GM19193 (cell line): ENCODE data around the gene RPS15.

Experiments used
- POLR2A ChIP-seq: IDR thresholded peaks from 4 replicates; pipeline ENCODE4 v1.6.1; 2011; ENCODE audit not compliant: insufficient read depth, insufficient read length; ENCODE audit errors: extremely low read depth

The RPS15 gene

DNA sequence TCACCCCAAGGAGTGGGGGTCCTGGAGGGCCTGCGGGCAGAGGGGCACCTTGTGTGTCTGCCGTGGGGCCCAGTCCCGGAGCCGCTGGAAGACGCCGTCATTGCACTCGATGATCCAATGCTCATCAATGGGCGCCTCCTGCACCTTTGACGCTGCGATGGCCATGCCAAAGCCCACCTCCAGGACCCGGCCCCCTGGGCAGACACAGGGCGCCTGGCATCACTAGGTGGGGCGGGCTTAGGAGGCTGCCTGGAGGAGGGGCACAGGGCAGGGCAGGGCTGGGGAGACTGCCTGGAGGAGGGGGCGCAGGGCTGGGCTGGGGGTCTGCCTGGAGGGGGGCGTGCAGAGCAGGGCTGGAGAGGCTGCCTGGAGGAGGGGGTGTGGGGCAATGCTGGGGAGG, 38.5 kb upstream of the RPS15 start:
- no peak for TF ChIP-seq POLR2A

DNA sequence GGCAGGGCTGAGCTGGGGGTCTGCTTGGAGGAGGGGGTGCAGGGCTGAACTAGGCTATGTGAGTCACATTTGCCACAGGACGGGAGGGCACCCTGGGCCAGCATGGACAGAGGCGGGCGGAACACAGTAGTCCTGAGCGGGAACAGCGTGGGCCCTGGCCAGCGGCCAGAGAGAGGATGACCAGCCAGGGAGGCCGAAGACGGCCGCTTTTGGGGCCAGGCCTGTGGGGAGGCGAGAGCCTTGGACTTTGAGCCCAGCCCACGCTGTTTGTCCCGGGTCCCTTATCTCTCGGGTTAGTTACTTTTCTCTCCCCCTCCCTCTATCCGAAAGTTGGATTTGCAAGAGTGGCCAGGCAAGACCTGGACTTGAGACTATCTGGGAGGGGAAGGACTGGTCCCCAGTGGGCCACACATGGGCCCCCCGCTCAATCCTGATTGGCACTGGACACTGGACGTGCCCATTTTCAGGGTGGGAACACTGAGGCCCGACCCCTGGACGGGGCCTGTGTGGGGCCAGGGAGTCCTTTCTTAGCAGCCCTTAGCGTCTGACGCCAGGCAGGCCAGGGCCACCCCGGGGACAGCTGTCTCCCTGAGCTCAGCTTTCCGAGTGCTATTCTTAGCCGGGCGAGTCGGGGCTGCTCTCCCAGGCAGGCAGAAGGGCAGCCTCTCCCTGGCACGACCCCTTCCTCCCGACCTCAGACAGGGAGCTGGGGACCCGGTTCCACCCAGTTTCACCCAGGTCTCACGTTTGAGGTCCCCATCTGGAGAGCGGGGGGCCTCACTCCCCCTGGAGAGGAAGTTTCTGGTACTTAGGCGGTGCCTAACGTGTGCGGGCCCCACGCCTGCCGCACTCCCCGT, 37.7 kb upstream of the RPS15 start:
- TF ChIP-seq POLR2A, result no peak

GRCh38 chr19:1401138-1401888, 36.9 kb upstream of the RPS15 start, which contains the start of gene GAMT:
Gene GAMT (minus strand): TSS chr19:1401542. CDS start chr19:1401476, 66 bp downstream.
- peak; percentile 64 for TF ChIP-seq POLR2A

DNA sequence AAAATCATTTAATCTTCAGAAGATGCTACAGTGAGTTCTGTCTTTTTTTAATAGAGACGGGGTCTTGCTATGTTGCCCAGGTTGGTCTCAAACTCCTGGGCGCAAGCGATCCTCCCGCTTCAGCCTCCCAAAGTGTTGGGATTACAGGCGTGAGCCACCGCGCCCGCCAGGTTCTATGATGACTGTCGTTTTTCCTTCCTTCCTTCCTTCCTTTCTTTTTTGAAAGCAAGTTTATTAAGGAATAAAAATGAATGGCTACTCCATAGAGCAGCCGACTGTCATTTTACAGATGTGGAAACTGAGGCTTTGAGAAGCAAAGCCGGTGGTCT, 36.3 kb upstream of the RPS15 start:
- no peak for TF ChIP-seq POLR2A

DNA sequence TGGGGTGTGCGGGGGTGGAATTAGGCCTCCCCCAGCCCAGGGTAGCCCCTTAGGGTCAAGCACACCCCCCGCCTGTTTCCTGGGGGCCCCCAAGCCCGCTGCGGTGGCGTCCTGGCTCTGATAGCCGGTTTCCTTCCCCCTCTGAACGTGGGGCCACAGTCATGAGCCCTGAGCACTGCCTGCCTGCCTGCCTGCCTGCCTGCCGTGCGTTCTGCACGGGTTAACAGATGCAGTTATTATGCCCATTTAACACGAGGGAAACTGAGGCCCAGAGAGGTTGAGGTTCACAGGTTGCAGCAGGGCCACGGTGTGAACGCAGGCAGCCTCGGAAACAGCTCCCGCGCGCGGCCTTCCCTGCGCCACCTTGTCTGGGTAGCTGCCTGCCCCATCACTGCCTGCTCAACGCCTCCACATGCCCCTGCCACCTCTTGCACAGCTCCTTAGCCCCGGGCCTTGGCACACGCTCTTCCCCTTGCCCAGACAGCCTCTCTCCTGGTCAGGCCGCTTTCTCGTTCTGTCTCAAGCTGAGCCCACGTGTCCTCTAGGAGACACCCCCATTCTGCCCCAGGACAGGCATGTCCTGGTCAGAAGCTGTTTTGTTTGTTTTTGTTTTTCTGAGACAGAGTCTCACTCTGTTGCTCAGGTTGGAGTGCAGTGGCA, 35.7 kb upstream of the RPS15 start:
- TF ChIP-seq POLR2A, result no peak

GRCh38 chr19:1406774-1407527, 31.2 kb upstream of the RPS15 start:
- peak; percentile 73 for TF ChIP-seq POLR2A

- TF ChIP-seq POLR2A, result no peak
Measured at GRCh38 chr19:1407528-1408299, 30.5 kb upstream of the RPS15 start, which contains the start of gene DAZAP1. Gene DAZAP1 (plus strand): TSS chr19:1407586. CDS start chr19:1407774, 188 bp downstream.

DNA sequence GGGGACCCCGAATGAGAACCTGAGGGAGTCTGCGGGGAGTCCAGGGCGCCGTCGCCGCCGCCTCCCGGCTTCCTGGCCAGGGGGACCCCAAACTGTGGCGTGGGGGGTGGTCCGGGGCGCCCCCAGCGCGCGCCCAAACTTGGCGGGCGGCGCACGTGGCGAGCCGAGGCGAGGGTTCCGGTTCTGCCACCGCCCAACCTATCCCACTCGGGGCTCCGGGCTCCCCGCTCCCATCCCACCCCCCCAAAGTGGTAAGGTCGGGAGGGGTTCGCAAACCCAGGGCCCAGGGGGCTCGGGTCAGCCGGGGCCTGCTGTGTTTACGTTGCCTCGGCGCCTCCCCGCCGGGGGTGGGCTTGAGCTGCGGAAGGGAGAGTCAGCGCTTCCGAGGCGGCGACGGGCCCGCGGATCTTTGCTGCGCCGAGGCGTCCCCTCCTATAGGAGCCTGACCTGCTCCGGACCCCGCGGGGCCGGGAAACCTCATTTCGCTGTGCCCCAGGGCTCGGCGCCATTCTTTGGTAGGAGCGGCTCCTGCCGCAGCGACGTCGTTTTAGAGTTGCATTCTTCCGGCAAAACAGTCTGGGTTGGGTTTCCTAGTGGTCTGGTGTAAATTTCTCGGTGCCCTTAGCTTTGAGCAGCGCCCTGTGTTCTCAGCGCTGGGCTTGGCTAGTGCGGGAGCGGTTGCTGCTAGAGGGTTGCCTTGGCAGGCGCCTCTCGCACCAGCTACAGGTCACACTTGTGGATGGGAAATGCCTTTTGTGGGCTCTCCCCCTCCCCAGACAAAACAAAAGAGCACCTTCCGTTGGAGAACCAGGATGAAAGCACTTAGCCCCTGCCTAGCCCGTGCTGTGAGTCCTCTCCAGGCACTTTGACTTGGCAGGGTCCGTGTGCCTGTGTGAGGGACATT, 29.6 kb upstream of the RPS15 start:
- TF ChIP-seq POLR2A, result no peak

DNA sequence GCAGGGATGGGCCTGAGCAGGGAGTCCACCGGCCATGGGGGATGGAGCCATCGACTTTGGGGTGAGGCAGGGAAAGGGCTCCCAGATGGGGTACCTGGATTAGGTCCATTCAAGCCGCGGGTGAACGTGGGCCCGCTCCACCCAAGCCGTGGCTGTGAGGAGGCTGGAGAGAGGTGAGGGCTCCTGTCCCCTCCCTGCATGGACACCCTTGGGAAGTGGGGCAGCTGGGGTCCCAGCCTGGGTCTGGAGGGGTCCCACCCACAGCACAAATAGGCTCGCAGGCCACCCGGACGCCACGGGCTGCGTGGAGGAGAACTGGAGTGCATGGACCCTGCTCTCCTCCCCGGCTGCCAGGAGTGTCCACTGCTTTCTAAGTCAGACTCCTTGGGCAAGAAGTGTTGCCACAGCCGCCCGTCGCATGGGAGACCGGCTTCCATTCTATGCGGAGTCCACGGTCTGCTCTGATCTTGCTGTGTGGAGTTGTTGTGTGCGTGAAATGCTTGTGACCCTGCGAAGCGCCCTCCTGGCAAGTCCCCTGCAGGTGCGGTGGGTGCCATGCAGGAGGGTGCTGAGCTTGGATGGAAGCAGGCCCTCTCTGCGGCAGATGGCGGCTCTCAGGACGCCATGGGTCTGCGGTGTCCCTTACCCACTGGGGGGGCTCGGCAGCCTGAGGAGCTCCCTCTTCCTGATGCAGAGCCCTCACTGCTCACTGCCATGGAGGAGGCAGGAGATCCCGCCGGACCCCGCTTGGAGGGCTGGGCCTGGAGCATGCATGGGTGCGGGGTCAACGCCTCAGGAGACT, 28.8 kb upstream of the RPS15 start:
- TF ChIP-seq POLR2A, result no peak

DNA sequence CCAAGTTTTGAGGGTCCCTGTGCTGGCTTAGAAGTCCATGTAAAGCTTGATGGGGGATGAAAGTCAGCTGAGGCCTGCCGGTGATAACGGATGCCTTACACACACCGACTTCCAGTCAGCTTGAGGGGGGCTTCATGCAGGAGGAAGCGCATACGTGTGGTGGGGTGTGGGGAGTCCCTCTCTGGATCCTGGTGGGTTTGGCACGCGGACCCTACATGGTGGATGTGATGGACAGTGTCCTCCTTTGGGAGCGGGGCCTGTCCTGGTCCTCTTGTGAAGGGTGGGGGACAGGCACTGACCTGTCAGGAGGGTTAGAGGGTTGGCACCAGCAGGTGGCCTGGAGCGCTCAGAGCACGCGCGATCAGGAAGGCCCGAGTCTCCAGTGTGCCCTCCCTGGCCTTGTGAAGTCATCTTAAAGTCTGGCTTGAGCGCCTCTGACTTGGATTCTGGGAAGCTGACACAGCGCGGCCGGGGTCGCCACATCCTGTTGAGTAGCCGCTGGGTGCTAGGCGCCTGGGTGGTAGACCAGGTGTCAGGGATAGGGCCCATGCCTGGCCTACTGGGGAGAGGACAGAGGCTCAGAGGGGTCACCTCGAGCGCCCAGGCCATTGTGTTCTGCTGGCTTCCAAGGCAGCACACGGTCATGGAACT, 27.9 kb upstream of the RPS15 start:
- TF ChIP-seq POLR2A, result no peak

DNA sequence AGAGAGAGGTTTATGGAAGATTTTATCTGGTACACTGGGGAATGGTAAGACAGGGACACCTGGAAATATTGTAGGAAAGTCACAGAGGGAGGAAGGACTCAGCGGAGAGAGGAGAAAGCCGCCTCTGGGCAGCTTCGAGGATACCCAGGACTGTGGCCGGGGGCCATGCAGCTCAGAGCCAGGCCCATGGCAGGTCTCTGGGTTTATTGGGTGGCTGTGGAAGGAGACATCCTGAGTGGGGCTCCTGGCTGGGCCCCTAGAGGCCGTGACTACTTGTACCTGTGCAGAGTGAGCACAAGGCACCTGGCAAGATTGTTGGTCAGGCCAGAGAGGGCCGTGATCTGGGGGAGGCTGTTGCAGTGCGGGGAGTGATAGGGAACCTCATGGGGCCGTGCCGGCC, 27.4 kb upstream of the RPS15 start:
- no peak for TF ChIP-seq POLR2A
